ENCODE results near the gene METTL13.

GRCh38 chr1:171769171-171769570 is 12.3 kb upstream of the METTL13 start:
- no peak for TF ChIP-seq EZH2 (IDR thresholded peaks at IDR 0.05)
- TF ChIP-seq POLR2AphosphoS5 (IDR thresholded peaks at IDR 0.05; ENCODE audit: borderline replicate concordance, low read depth, low read length) = no peak
- no peak for TF ChIP-seq FOXP2 (optimal IDR thresholded peaks at IDR 0.05; ENCODE audit: control extremely low read depth, extremely low read length, insufficient read depth)

Measured in SK-N-MC (cell line).